Hepatocyte (in vitro differentiated cells): ENCODE measurements around the gene SERPINA3. TPM values are rescaled to one million over a fixed set of nuclear protein-coding genes. Genes with fewer than 3 reads are reported as not detected.
A peak's percentile ranks its signal among the peaks of the same experiment; 100 is the strongest.
"Not testable (repeated sequence)": the region's sequence is repeated elsewhere in the genome, so short reads cannot be mapped to it uniquely, and the experiment has no call there.

Experiments used
- DNase-seq: peaks from one replicate; pipeline ENCODE4 v3.0.0-alpha.2; 2016; ENCODE audit warnings: low spot score
- H2AFZ ChIP-seq: fragments of 200-600 bp; sonication (generic); 2 replicates; pipeline ENCODE4 v1.6.0; 2016; ENCODE audit warnings: antibody characterized with exemption, mild to moderate bottlenecking
- H3K27ac ChIP-seq: fragments of 200-600 bp; sonication (generic); 2 replicates; pipeline ENCODE4 v1.5.1; 2016; ENCODE audit warnings: mild to moderate bottlenecking
- H3K27me3 ChIP-seq: fragments of 200-600 bp; sonication (generic); 2 replicates; pipeline ENCODE4 v1.6.1; 2016
- H3K36me3 ChIP-seq: fragments of 200-600 bp; sonication (generic); replicated peaks from 2 replicates; pipeline ENCODE4 v1.5.1; 2016; ENCODE audit warnings: low read depth; ENCODE audit not compliant: insufficient read depth
- H3K4me1 ChIP-seq: fragments of 200-600 bp; sonication (generic); 2 replicates; pipeline ENCODE4 v1.5.1; 2016; ENCODE audit warnings: mild to moderate bottlenecking, moderate library complexity; ENCODE audit not compliant: insufficient read depth
- H3K4me2 ChIP-seq: fragments of 200-600 bp; sonication (generic); 2 replicates; pipeline ENCODE4 v1.6.0; 2016
- H3K4me3 ChIP-seq: fragments of 200-600 bp; sonication (generic); 2 replicates; pipeline ENCODE4 v1.5.1; 2016; ENCODE audit warnings: mild to moderate bottlenecking
- H3K79me2 ChIP-seq: fragments of 200-600 bp; sonication (generic); 2 replicates; pipeline ENCODE4 v1.6.0; 2017; ENCODE audit warnings: mild to moderate bottlenecking
- H3K9me2 ChIP-seq: fragments of 200-600 bp; sonication (generic); replicated peaks from 2 replicates; pipeline ENCODE4 v1.6.0; 2017; ENCODE audit warnings: mild to moderate bottlenecking; ENCODE audit not compliant: insufficient read depth
- H3K9me3 ChIP-seq: fragments of 200-600 bp; sonication (generic); 2 replicates; pipeline ENCODE4 v1.5.1; 2016; ENCODE audit warnings: low read depth, mild to moderate bottlenecking
- H4K20me1 ChIP-seq: fragments of 200-600 bp; sonication (generic); 2 replicates; pipeline ENCODE4 v1.6.0; 2016; ENCODE audit warnings: mild to moderate bottlenecking; ENCODE audit not compliant: insufficient read depth, poor library complexity, severe bottlenecking
- CTCF ChIP-seq: fragments of 200-600 bp; sonication (generic); IDR thresholded peaks from 2 replicates; pipeline ENCODE4 v1.5.1; 2016; ENCODE audit warnings: antibody characterized with exemption, mild to moderate bottlenecking; ENCODE audit not compliant: poor library complexity
- EZH2 ChIP-seq: fragments of 200-600 bp; sonication (generic); IDR thresholded peaks from 2 replicates; pipeline ENCODE4 v1.6.1; 2016; ENCODE audit warnings: antibody characterized with exemption, mild to moderate bottlenecking, borderline replicate concordance
- EZH2phosphoT487 ChIP-seq: fragments of 200-600 bp; sonication (generic); IDR thresholded peaks from one replicate; pipeline ENCODE4 v1.6.1; 2018; ENCODE audit warnings: antibody characterized with exemption, mild to moderate bottlenecking, low read depth, moderate library complexity; ENCODE audit not compliant: unreplicated experiment, severe bottlenecking
- WGBS: methylation state at CpG from one replicate; pipeline ENCODE4 v1.1.6; 2016; ENCODE audit warnings: low lambda C conversion rate; ENCODE audit errors: missing lambda C conversion rate; 5-methylcytosine and 5-hydroxymethylcytosine counted together
- polyA plus RNA-seq: library from polyadenylated mRNA; unstranded; fragments of >200 nt; fragmentation: Nextera tagmentation; extraction: Ambion mirVana; gene quantifications from 2 replicates; pipeline ENCODE4 v1.2.1, GENCODE V29; 2016
- total RNA-seq: library from RNA; depleted of rRNA; stranded (reverse); fragments of >200 nt; gene quantifications from 2 replicates; pipeline ENCODE4 v1.2.3, GENCODE V29; 2014

SERPINA3 gene
- total and polyA plus RNA-seq, 2 experiments from 2014 or later, result 359 to 457 TPM

DNA sequence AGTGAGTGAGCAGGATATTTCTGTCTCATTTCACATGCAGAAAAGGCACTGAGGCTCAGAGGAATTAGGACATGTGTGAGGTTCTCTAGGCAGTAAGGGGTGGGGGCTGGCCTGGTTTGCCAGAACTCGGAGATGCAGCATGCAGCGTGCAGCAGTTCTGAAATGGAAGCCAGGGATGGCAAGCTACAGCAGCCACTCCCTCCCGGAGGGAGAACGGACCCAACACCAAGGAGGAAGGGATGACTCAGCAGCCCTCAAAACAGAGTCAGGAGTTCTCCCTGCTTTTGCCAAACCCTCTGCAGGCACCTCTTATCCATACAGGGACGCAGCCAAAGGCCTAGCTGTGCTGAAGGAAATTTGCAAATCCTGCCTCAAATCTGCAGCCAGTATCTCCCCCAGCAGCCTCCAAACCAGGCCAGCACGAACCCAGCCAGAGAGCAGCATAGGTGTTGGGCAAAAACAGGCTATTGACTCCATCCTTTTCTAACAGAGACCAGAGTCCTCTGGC is 10.3 kb upstream of the SERPINA3 start:
- H3K27ac ChIP-seq, result peak overlapping the region; percentile 98
- no peaks in the 10 kb centered on the region for H4K20me1 ChIP-seq
- H3K9me2 ChIP-seq, result no peaks in the 10 kb centered on the region
- no peak for TF ChIP-seq EZH2
- no peak for TF ChIP-seq EZH2phosphoT487
- TF ChIP-seq CTCF, result no peak
- WGBS, result 34% methylated on average over 6 of the region's 6 CpGs
- peak overlapping the region; percentile 36 for H2AFZ ChIP-seq
- H3K36me3 ChIP-seq, result no peaks in the 10 kb centered on the region
- peaks cover 41% of the 10 kb centered on the region for H3K4me1 ChIP-seq
- peak; percentile 72 for DNase-seq
- no peaks in the 10 kb centered on the region for H3K9me3 ChIP-seq
- no peaks in the 10 kb centered on the region for H3K27me3 ChIP-seq
- H3K79me2 ChIP-seq, result no peaks in the 10 kb centered on the region
- no peak overlapping the region for H3K4me3 ChIP-seq
- no peak overlapping the region for H3K4me2 ChIP-seq

DNA sequence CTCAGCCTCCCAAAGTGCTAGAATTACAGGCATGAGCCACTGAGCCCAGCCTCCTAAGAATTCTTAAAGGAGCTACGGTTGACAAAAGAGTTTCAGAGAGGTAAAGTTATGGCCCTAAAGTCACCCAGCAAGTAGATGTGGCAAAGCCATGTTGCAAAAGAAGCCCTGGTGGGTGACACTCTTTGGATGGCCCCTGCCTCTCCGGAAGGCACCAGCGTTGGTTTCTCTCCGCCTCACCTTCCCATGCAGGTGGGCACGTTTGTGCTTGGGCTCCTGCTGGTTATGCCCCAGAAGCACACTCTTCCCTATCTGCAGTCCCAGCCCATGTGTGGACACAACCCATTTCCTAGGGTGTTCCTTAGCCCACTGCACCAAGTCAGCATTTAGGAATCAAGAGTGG is 9.5 kb upstream of the SERPINA3 start:
- Histone ChIP-seq H4K20me1 (no peaks in the 10 kb centered on the region), H3K36me3 (no peaks in the 10 kb centered on the region), H3K27me3 (no peaks in the 10 kb centered on the region), H3K9me3 (no peaks in the 10 kb centered on the region), H2AFZ (no peak overlapping the region), H3K4me1 (peaks cover 40% of the 10 kb centered on the region), H3K9me2 (no peaks in the 10 kb centered on the region), H3K4me2 (no peak overlapping the region), H3K79me2 (no peaks in the 10 kb centered on the region), H3K4me3 (no peak overlapping the region), H3K27ac (peak overlapping the region; percentile 98)
- TF ChIP-seq CTCF, result no peak
- TF ChIP-seq EZH2, result no peak
- no peak for TF ChIP-seq EZH2phosphoT487
- 95% methylated on average over 5 of the region's 5 CpGs for WGBS
- DNase-seq, result no peak

DNA sequence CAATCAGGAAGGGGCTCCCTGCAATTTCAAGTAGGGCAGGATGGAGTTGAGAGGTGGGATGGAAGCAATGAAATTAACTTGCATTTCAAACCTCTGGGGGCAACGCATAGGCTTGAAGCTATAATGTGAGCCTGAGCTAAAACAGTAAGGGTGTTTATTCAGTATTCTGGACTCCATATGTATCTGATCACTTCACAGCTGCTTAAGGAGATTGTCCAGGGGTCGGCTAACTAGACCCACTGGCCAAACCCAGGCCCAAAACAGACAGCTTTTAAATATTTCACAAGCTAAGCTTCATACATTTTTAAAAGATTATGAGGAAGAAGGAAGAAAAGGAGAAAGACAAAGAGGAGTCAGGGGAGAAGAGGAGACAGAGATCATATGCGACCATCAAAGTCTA is 6.8 kb upstream of the SERPINA3 start:
- no peak for TF ChIP-seq EZH2phosphoT487
- no peak for TF ChIP-seq CTCF
- TF ChIP-seq EZH2, result no peak
- Histone ChIP-seq H3K9me3 (no peaks in the 10 kb centered on the region), H4K20me1 (no peaks in the 10 kb centered on the region), H3K27me3 (no peaks in the 10 kb centered on the region), H3K36me3 (no peaks in the 10 kb centered on the region), H3K4me2 (no peak overlapping the region), H3K79me2 (no peaks in the 10 kb centered on the region), H3K27ac (no peak overlapping the region), H3K9me2 (no peaks in the 10 kb centered on the region), H2AFZ (no peak overlapping the region), H3K4me3 (no peak overlapping the region), H3K4me1 (peaks cover 17% of the 10 kb centered on the region)
- WGBS, result 78% methylated on average over 3 of the region's 3 CpGs
- no peak for DNase-seq

GRCh38 chr14:94608966-94609365 is 3.2 kb upstream of the SERPINA3 start:
- not testable (repeated sequence) for H3K4me2 ChIP-seq, H3K9me3 ChIP-seq, H3K36me3 ChIP-seq, DNase-seq, H3K9me2 ChIP-seq, H3K27me3 ChIP-seq, H2AFZ ChIP-seq, H3K79me2 ChIP-seq, H4K20me1 ChIP-seq, H3K27ac ChIP-seq, H3K4me3 ChIP-seq
- WGBS, result 81% methylated on average over 1 of the region's 1 CpG
- peaks cover 15% of the 10 kb centered on the region for H3K4me1 ChIP-seq
